Prostate gland (tissue), 2 donors: ENCODE results near the gene DHRS12.

Experiments
- CTCF ChIP-seq, 4 experiments: fragments of 200-600 bp in 2 of 4; fragments of 450-650 bp in 2 of 4; sonication (generic) in 2 of 4; IDR thresholded peaks; 1 replicate in 3 of 4; 2 replicates in 1 of 4; pipeline ENCODE4 v1.5.1; 2016 to 2019; ENCODE audit warnings: antibody characterized with exemption in 4 of 4, mild to moderate bottlenecking in 2 of 4, moderate library complexity in 2 of 4
- POLR2AphosphoS5 ChIP-seq: sonication (generic); formaldehyde crosslinking; IDR thresholded peaks from one replicate; pipeline ENCODE4 v1.6.1; 2017; ENCODE audit warnings: antibody characterized with exemption

DNA sequence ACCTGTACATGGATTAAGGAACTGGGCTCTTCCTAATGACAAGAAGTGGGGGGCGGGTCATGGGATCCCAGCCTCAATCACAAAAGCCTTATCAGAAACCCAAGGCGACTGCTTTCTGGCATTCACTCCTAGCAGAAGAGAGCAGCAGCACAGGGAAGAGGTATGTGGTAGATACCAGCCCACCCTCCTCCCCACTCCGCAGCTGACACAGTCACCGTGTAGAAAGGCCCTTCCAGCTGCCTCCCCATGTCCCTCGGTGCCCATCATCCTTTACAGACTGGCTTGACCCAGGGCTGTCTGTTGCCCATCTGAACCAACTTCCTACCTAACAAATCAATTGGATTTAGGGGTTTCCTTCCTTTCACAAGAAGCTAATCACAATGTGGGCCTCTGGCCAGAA lies 3.1 kb upstream of the DHRS12 start:
- TF ChIP-seq POLR2AphosphoS5 (no peak), CTCF (IDR thresholded peaks at IDR 0.05) (no peak)
